GM12891 (cell line): Measurements from ENCODE around the gene PPM1E.

Experiments
- PAX5 ChIP-seq: IDR thresholded peaks from 2 replicates; pipeline ENCODE4 v1.6.1; 2011; ENCODE audit warnings: low read length, moderate library complexity, mild to moderate bottlenecking; ENCODE audit not compliant: insufficient read depth, severe bottlenecking
- POLR2A ChIP-seq: IDR thresholded peaks from 2 replicates; pipeline ENCODE4 v1.6.1; 2011; ENCODE audit warnings: low read depth, low read length, control low read depth
- POLR2AphosphoS5 ChIP-seq: IDR thresholded peaks from 2 replicates; pipeline ENCODE4 v1.6.1; 2011; ENCODE audit warnings: low read depth, low read length, control low read depth
- POU2F2 ChIP-seq: IDR thresholded peaks from 2 replicates; pipeline ENCODE4 v1.6.1; 2011; ENCODE audit warnings: low read depth, mild to moderate bottlenecking, control low read depth, low read length, moderate library complexity
- SPI1 ChIP-seq: IDR thresholded peaks from 2 replicates; pipeline ENCODE4 v1.6.1; 2011; ENCODE audit warnings: low read depth, low read length, control low read depth
- TAF1 ChIP-seq: IDR thresholded peaks from 2 replicates; pipeline ENCODE4 v1.6.1; 2011; ENCODE audit warnings: low read depth, low read length, control low read depth

DNA sequence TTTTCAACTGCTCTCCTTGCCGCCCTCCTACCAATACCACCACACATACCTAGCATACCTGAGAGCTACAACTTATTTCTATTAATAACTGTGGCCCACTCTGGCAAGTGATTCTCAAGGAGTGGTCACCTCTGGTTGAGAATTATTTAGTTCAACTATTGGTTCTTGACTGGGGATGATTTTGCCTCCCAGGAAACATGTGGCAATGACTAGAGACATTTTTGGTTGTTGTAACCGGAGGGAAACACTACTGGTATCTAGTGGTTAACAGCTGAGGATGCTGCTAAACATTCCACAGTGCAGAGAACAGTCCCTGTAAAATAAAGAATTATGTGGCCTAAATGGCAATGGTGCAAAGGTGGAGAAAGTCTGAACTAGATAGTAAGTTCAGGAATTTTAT lies 254.4 kb downstream of the PPM1E start:
- TF ChIP-seq POLR2A (no peak), TAF1 (no peak), POLR2AphosphoS5 (no peak), SPI1 (no peak), PAX5 (no peak), POU2F2 (no peak)
